ENCODE results near the gene EVC.
"Not testable (repeated sequence)": the region's sequence is repeated elsewhere in the genome, so short reads cannot be mapped to it uniquely, and the experiment has no call there.

EVC gene

DNA sequence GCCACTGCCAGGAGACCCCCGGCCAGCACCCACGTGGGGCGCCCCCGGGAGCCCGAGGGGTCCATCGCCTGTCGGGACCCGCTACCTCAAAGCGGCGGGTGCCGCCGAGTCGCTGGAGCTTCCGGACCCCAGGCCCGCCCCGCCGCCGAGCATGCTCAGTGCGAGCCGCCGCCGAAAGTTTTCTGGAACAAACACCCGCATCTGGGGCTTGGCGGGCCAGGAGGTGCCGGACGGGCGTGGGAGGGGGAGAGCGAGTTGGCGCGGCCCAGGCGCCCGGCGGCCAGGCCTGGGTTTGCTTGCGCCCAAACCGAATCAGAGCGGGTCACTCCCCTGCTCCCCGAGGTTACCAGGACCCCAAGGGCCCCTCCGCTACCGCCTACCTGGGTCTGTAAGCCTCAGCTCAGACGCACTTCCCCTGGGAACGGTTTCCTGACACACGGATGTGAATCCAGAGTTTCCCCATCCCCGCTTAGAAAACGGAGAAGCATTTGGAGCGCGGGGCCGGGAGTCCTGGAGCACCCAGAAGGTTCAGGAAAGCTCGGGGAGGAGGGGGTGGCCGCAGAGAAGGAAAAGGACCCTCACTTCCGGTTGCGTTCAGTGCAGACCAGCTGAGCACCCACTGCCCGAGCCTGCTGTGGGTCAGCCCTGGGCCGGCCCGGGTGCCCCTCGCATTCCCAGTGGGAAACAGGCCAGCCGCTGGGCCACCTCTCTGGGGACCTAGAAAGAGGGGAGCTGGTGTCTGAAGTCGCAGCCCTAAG lies 2.4 kb upstream of the EVC start, which contains the start of gene EVC2:
Gene EVC2 (minus strand): TSS at position 111 of the 758 bp plus-strand sequence. CDS start 46 bp downstream, at position 65.
- peak; percentile 87 for DNase-seq (ENCODE audit: low spot score)

DNA sequence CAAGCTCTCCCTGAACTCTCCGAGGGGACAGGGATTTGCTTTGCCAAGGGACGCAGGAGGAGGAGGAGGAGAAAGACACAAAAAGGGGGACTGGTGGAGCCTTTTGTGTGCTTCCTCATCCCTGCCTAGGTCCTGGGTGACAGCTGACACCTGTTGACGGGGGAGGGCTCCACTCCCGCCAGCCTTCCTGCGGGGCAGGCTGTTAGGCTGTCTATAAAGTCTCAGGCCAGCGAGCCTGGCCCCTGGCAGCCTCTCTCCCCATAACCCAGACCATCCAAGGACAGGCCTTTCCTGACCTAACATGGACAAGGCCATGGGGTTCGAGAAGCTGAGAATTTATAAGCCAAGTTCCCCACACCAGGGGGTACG lies 1.8 kb upstream of the EVC start:
- peak; percentile 75 for DNase-seq (ENCODE audit: low spot score)

DNA sequence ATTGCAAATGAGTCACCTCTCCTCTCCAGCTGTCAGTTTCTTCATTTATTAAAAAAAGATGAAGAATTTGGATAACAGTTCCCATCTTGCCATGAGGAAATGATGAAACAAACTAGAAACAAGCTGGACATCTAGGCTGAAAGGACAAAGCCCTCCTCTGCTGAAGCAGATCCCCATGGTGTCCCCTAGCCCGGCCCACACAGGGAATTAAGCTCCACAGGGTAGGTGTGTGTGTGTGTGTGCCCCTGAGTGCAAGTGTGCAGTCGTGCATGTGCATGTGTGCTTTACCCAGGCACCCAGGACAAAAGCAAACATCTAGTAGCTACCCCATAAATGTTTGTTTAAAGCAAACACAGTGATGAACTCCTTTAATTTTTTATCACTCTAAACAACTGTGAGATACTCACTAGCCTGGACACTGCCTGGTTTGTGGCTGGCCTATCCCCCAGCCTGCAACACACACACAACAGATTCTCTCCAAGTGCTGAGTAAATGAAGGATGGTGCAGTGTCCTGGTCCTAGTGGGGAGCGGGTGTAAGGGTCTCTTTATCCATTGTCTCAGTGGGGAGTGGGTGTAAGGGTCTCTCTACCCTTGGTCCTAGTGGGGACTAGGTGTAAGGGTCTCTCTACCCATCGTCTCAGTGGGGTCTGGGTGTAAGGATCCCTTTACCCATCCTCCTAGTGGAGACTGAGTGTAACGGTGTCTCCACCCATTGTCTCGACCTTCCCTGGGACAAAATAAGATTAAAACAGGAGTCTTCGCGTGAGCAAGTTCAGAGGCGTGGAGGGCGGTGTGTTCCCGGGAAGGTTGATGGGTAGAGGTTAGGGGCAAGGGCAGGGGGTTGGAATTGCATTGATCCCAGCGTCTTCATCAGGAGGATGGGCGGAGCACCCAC lies 688 bp upstream of the EVC start:
- no peak for DNase-seq (ENCODE audit: low spot score)

DNA sequence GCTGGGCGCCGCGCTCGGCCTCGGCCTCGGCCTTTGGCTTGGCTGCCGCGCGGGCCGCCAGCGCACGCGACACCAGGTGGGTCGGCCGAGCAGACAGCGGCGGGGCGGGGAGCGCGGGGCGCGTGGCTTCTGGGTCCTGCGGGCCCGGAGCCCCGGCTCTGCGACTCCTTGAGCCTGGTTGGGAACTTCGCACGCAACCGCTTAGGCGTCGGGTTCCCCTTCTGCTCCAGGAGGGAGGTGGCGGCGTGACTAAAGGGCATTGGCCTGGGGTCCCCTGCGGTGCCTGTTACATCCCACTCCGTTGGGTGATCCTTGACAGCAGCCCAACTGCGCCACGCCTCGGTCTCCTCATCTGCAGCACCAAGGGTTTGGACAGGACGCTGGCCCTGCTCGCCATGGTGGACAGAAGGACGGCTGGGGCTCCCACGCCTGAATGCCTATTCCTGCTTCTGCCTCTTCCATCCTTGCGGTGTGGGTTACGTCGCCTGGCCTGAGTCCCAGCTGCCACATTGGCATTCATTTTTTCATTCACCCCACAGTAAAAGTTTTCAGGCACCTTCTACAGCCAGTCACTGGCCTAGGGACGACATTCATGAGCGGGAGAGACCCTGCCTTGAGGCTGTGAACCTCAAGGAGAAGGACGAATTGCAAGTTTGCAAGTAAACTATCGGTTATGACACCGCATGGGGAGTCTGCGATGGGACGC lies 631 bp downstream of the EVC start:
- DNase-seq (ENCODE audit: low spot score): peak; percentile 71

DNA sequence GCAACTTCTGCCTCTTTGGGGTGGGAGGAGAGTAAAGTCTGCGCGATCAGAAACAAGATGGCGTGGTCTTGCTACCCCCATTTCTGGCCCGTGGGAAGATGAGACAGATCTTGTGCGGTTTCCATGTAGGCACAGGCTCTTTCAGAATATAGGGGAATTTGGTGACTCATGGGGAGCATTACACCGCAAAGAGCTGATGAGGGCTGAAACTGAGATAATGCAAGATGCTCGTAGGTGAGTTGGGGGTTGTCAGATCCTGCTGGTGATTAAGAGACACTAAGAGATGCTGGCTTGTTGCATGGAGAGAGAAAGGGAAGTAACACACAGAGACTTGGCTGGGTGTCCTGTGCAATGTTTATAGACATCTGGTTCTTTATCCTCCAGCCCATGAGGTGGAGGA lies 1.5 kb downstream of the EVC start:
- DNase-seq (ENCODE audit: low spot score): peak; percentile 25

DNA sequence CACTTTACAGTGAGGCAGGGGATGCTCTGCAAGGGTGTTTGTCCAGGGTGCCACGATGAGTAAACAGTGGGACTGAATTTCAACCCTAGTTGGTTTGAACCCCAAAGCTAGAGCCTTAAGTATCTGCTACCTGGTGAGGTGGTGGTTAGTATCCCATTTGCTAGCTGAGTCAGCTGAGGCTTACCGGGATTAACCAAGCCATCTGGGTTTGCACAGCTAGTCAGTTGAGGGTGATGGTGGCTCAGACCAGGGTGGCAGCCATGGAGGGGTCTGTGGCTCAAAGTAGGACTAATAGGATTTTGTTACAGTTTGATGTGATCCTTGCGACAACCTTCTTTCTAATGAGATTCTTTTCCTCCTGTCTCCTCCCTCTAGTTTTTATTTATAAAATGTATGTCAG lies 1.9 kb downstream of the EVC start:
- DNase-seq (ENCODE audit: low spot score): peak; percentile 12

DNA sequence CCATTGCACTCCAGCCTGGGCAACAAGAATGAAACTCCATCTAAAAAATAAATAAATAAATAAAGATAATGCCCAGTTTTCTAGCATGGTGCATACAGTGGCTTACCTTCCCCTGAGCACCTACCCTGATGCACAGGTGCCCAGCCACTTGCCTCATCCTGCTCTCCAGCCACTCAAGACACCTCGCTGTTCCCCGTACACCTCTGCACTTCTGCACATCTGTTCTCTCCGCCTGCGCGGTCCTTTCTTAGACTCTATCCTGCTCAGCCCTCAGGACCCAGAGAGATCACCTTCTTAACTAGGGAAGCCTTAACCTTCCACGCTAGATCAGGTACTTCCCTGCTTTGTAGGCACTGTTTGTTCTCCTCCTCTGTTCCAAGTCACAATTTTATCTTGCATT lies 2.9 kb downstream of the EVC start:
- DNase-seq (ENCODE audit: low spot score): peak; percentile 42

DNA sequence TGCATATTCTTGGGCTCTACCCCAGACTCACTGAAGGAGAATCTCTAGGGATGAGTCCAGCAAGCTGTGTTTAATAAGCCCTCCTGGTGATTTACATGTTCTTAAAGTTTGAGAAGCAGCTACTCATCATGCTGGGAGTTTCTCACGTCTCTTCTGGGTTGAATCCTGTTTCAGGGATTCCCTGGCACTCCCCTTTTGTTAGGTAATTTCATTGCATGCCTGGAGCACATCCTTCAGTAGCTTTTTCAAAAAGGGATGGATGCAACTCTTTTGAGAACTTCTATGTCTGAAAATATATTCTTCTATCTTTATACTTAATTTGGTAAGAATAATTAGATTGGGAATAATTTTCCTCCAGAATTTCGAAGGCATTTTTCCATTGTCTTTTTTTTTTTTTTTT lies 4.4 kb downstream of the EVC start:
- peak; percentile 9 for DNase-seq (ENCODE audit: low spot score)

DNA sequence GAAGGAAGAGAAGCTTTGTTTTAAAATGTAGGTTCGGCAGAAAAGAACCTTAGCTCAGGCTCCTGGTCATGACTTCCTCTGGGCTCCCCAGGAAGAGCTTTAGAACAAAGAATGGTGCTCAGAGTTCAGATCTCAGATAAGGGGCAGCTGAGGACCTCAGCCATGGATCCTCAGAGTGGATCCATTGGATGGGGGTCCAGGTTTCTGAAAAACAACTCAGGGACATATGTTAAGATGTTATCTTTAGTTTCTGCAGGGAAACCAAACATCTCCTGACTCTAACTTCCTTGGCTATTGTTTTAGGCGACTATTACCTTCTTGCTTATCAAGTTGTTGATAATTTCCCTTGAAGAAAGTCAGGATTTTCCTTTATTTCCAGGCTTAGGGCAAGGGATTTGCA lies 5.4 kb downstream of the EVC start:
- DNase-seq (ENCODE audit: low spot score): no peak

DNA sequence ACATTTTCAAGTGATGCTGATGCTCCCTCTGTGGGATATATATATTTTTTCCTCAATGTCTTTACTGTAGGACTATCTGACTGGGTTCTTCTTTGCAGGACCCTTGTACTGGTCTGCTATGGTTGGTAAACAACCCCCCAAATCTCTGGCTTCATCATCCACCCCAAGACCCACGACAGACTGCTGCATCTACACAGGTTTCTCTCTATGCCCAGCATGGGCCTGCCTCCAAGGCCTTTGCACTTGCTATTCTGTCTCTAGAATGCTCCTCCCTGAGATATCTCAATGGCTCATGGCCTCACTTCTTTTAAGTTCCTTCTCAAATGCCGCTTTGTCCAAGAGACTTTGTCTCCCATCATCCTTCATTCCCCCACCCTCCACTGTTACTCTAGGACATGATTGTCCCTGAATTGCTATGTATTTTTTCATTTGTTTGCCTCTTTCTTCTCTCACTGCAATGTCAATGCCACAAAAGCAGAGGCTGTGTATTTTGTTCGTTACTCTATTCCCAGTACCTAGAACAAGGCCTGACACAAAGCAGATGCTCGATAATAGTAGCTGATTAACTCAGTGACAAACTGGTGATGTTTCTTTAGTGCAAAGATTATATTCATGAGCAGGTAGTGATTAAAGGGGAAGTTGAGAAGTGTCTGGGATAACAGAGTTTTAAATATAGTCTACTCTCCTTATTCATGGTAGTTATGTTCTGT lies 6.6 kb downstream of the EVC start:
- no peak for DNase-seq (ENCODE audit: low spot score)

DNA sequence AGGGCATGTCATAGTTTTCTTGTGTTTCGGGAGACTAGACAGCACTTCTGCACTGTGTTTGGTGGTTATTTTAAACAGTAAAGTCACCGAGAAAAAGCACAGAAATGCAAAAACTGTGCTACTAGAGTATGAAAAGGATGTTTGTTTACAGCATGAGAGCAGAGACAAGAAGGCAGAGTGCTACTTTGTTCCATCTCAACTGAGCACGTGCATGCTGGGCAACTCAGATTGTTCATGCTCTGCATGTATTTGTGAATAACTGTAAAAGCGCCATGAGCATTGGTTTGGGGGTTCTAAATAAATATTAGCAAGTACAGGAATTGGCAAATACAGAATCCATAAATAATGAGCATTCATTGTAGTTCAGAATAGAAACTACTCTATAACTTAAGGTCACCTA lies 7.4 kb downstream of the EVC start:
- no peak for DNase-seq (ENCODE audit: low spot score)

DNA sequence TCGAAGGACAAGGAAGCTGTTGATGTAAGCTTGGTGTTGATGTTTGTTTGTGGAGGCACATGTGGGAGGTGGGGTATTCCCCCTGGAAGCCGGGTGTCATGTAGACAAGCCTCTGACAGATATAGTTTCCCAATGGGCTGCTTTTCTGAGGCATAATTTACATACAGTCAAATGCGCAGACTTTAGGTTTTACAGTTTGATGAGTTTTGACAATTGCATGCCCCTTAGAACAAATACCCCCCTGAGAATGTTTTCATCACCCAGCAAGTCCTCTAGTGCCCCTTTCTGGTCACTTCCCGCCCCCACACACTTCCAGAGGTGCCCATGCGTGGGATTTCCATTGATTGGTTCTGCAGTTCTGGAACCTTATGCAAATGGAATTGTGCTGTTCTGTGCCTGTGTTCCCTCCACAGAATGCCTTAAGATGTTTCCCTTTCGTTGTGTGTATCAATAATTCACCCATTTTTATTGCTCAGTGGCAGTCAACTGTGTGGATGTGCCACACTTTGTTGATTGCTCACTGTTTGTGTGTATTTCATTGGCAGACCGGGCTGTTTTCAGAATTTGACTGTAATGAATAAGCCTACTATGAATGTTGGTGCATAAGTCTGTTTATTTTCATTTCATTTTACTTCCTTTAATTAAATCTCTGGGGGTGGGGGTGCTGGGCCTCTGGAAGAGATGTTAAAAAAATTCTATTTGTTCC lies 8.5 kb downstream of the EVC start:
- DNase-seq (ENCODE audit: low spot score): no peak

DNA sequence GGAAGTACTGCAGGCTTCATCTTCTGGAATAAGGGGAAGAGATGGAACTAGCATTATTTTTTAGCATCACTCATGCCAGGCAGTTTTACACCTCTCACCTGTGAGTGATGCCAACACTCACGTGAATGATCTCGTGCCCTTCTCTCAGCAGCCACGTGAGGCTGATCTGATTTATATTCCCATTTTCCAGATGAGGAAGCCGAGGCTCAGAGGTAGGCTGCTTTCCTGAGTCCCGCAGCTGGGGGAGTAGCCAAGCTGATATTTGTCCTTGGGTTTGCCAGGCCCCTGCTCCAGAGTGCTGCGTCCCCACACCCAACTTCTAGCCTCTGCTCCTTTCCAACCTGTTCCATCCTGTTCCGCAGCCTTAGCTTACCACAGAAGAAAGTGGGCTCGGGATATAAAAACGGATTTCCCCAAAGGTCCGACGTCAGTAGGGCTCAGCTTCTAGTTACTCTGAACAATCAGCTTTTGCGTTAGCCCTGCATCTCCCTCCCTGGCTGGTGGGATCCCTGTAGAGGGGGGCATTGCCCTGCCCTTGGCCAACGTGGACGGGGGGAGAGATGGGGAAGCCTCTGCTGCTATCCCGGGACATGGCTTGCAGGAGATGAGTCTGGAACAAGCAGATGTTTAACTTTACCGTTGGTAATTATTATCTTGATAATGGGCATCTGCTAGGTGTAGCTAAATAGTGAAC lies 9.3 kb downstream of the EVC start:
- DNase-seq (ENCODE audit: low spot score): no peak

DNA sequence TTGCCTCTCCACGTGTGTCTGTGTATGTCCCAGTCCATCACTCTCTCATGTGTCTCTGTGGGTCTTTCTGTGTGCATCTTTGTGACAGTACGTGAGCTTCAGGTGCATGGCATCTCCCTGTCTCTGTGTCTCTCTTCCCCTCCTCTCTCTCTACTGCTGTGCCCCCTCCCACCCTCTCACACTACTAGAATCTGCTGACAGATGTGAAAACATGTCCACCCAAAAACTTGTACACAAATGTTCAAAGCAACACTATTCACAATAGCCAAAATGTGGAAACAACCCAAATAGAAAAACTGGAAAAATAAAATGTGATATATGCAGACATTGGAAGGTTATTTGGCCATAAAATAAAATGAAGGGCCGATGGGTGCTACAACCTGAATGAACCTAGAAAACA lies 10.0 kb downstream of the EVC start:
- DNase-seq (ENCODE audit: low spot score): no peak

DNA sequence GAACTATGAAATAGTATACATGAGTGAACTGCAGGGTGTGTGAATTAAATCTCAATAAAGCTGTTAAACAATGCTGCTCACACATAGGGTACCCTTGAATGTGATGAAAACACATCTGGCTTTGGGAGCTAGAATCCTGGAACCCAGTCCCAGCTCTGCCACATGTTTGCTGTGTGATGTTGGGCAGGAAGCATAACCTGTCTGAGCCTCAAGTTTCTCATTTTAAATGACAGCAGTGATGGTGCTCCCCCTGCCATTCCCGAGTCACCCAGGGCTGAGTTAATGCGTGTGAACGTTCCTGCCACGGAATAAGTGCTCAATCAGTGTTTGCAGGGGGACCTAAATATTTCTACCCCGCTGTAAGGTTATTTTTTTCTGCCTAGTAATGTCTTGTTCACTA lies 10.9 kb downstream of the EVC start:
- no peak for DNase-seq (ENCODE audit: low spot score)

DNA sequence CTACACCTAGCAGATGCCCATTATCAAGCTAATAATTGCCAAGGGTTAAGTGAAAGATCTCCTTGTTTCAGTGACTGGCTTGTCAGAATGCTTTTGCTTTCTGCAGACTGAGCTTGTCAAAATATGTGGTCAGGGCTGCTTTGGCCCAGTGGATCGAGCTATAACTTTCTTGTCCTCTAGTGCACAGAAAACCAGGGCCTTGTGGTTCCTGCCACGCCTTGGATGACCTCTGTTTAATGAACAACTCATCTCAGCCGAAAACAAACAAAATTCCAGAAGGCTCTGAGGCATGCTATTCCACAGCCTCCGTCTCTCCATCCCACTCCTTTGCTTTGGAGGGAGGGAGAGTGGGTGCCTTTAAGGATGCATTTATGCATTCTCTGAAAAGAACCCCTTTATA lies 11.3 kb downstream of the EVC start:
- DNase-seq (ENCODE audit: low spot score): no peak

DNA sequence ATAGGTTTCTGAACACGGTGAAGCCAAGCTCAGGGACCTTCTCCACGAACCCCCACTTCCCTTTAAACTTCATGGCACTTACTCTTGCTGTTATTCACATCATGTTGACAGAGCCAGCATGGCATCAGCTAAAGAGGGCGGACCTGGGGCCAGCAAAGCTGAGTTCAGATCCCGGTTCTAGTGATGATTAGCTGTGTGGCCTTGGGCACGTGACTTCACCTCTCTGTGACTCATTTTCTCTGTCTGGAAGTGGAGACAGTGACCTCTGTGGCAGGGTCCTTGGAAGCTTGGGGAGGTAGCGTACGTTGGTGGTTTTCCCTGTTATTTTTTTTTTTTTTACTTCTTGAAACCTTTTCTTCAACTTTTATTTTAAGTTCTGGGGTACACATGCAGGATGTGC lies 13.4 kb downstream of the EVC start:
- DNase-seq (ENCODE audit: low spot score): no peak

DNA sequence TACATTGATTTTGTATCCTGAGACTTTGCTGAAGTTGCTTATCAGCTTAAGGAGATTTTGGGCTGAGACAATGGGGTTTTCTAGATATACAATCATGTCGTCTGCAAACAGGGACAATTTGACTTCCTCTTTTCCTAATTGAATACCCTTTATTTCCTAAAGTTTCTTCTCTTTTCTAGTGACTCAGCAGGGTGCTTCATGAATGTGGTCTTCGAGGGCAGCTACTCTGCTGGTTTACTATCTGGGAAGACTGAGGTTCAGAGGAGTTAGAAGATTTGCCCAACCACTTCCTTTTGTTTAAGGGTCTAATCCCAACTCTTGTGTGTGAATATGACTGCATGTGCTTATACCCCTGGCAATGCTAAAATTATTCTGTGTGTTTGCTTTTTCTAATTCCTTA lies 17.4 kb downstream of the EVC start:
- DNase-seq (ENCODE audit: low spot score): not testable (repeated sequence)

DNA sequence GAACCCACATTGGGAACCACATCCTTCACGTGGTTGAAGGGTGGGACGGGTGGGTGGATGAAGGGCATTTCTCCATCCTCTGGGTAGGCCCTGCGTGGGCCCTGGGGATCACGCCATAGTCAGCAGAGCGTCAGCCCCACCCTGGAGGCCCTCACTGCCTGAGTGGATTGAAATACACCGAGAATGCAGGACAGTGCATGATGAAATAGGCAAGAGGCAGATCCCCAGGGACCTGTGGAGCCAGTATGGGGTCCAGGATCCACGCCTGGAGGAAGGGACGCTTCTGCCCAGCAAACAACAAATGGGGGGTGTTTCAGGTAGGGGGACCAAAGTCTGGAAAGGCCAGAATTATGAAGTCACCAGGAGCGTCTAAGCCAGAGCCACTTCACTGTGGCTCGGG lies 19.4 kb downstream of the EVC start:
- no peak for DNase-seq (ENCODE audit: low spot score)
